ENCODE measurements around the gene AKAP13. TPM values are rescaled to one million over a fixed set of nuclear protein-coding genes. Genes with fewer than 3 reads are reported as not detected.

The AKAP13 gene
- total and polyA plus RNA-seq, 9 donors, result 45.3 to 190 (median 98.6) TPM

DNA sequence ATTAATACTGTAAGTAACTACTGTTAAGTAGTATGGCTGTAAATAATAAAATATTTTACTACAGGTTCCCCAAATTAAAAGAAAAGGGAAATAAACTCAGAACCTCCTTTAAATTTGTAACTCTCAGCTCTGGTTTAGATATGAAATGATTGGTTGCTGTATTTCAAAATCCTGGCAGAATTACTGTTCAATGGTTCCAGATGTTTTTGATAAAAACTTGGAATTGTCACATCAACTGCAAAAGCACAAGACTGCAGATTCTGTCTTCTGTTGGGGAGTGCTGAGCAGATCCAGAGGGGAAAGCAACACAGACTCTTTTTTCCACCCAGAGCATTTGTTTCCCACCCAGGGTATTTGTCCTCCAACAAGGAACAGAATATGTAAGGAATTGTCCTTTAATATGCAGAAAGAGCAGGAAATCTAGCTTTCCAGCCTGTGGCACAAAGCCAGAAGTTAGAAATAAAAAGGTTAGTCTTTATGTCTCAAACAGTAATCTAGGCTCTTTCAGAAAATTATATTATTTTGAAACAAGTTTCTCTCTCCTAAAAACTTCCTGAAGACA is 236.2 kb downstream of the AKAP13 start:
- TF ChIP-seq, protein P1, sequence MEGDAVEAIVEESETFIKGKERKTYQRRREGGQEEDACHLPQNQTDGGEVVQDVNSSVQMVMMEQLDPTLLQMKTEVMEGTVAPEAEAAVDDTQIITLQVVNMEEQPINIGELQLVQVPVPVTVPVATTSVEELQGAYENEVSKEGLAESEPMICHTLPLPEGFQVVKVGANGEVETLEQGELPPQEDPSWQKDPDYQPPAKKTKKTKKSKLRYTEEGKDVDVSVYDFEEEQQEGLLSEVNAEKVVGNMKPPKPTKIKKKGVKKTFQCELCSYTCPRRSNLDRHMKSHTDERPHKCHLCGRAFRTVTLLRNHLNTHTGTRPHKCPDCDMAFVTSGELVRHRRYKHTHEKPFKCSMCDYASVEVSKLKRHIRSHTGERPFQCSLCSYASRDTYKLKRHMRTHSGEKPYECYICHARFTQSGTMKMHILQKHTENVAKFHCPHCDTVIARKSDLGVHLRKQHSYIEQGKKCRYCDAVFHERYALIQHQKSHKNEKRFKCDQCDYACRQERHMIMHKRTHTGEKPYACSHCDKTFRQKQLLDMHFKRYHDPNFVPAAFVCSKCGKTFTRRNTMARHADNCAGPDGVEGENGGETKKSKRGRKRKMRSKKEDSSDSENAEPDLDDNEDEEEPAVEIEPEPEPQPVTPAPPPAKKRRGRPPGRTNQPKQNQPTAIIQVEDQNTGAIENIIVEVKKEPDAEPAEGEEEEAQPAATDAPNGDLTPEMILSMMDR (IDR thresholded peaks at IDR 0.05), result no peak
- no peak for TF ChIP-seq POLR2A (IDR thresholded peaks at IDR 0.05)
- no peak for TF ChIP-seq EP300 (IDR thresholded peaks at IDR 0.05)

DNA sequence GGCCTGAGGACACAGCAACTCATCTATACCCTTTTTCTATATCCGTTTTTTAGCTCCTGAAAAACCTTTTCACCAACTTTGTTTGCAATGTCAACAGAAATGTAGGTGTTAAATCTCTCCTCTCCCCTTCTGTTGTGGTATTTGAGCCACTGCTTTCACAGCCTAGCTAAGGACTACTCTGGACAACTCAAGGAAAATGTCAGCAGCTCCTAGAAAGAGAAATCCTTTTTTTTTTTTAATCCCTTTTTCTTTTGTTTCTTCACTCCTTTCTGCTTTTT is 237.8 kb downstream of the AKAP13 start:
- Histone ChIP-seq H3K27ac (peak overlapping the region; percentile 17 to 76), H3K36me3 (no peaks in the 10 kb centered on the region), H3K4me3 (peak overlapping the region; percentile 6), H3K9me3 (no peaks in the 10 kb centered on the region), H3K27me3 (no peaks in the 10 kb centered on the region), H3K4me1 (ENCODE audit: insufficient read depth) (peaks cover 8% of the 10 kb centered on the region)
- WGBS, 3 donors, result 3 to 20% (median 17%) methylated on average over 1 of the region's 1 CpG
- no peak for DNase-seq
- intact Hi-C loops (cut with DNase I), result loop anchor here (10.0 kb wide), 5 partner anchors 97 to 217 kb away; partner anchors contain the start of gene KLHL25 (in 1 of the 4)
- TF ChIP-seq POLR2A (IDR thresholded peaks at IDR 0.05) (no peak), EP300 (IDR thresholded peaks at IDR 0.05) (no peak)
- TF ChIP-seq, protein P1 (IDR thresholded peaks at IDR 0.05), result no peak

More for the DNA sequence above, 236.2 kb downstream of the AKAP13 start:
- H3K36me3 ChIP-seq, result no peaks in the 10 kb centered on the region
- no peaks in the 10 kb centered on the region for H3K9me3 ChIP-seq
- H3K4me3 ChIP-seq, result no peak overlapping the region
- peak overlapping the region in 1 of 2 donors; percentile 76 for H3K27ac ChIP-seq
- no peak for DNase-seq
- H3K27me3 ChIP-seq, result no peaks in the 10 kb centered on the region
- intact Hi-C loops (cut with DNase I), result loop anchor here (10.0 kb wide), 5 partner anchors 98 to 218 kb away; partner anchors contain the start of gene KLHL25 (in 1 of the 4)
- H3K4me1 ChIP-seq (ENCODE audit: insufficient read depth), result peaks cover 6% of the 10 kb centered on the region

DNA sequence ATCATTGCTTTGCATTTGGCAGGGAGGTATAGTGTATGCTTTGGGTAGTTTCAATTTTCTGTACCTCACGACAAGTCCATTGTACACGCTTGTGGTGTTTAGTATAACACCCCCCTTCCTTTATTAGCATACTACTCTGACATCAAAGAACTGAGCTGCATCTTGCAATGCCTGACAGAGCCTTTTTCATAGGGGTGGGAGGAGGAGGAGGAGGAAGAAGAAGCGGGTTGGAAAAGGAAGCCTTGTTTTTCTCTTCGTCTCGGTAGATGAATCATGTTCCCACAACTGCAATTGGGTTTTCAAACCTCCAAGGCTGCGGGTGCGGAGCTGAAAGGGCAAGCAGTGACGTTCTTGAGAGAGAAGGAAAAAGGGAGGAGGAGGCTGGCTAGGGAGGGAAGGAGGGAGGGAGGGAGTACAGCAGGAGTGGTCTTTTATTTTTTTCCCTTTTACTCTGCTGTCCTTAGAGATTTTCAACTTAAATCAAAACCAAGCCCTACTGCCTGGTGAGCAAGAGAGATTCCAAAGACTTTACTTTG is 238.6 kb downstream of the AKAP13 start:
- Histone ChIP-seq H3K9me3 (no peaks in the 10 kb centered on the region), H3K4me1 (ENCODE audit: insufficient read depth) (peaks cover 12% of the 10 kb centered on the region), H3K36me3 (no peaks in the 10 kb centered on the region), H3K4me3 (peak overlapping the region; percentile 72), H3K27me3 (no peaks in the 10 kb centered on the region), H3K27ac (peak overlapping the region; percentile 17 to 76)
- 0 to 1% (median 1%) methylated on average over 8 of the region's 8 CpGs for WGBS, 3 donors
- TF ChIP-seq EP300 (IDR thresholded peaks at IDR 0.05) (no peak), POLR2A (IDR thresholded peaks at IDR 0.05) (peak; percentile 58)
- intact Hi-C loops (cut with DNase I), result loop anchor here (10.0 kb wide), 5 partner anchors 96 to 216 kb away; partner anchors contain the start of gene KLHL25 (in 1 of the 4)
- DNase-seq, result peak; percentile 79 to 90 (median 83)

DNA sequence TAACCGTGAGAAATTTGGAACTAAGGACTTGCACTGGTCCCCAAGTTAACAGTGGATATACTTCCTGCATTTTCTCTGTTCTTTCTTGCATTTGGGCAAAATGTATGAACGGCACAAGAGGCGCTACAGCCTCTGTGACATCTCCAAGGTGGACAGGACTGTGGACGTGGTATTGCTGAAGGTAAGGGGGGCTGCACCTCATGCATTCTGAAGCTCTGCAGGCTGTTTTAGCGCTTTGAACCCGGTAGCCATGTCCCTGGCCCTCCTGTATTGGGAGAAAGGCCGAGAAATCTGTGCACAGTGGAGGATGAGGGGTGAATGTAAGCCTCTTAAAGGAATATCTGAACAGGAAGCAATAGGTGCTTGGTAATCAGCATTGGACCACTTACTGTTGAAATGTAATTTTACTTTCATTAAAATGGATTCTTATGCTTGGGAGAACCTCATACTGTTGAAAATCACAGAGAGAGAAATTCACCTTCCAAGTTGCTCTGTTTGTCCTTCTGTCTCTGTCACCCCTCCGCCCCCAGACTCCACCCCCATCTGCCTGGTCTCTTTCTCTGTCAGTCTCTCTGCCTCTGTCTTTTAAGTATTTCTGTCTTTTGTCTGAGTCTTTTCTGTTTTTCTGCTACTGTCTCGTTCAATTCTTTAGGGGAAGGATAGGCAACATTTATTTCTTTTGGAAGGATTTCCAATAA is 239.7 kb downstream of the AKAP13 start:
- H3K9me3 ChIP-seq, result no peaks in the 10 kb centered on the region
- H3K36me3 ChIP-seq, result no peaks in the 10 kb centered on the region
- 8 to 10% (median 8%) methylated on average over 9 of the region's 9 CpGs for WGBS, 3 donors
- peaks cover 19% of the 10 kb centered on the region for H3K4me1 ChIP-seq (ENCODE audit: insufficient read depth)
- TF ChIP-seq EP300 (IDR thresholded peaks at IDR 0.05), result no peak
- TF ChIP-seq, protein P1 (IDR thresholded peaks at IDR 0.05), result no peak
- no peak for TF ChIP-seq POLR2A (IDR thresholded peaks at IDR 0.05)
- peak overlapping the region; percentile 72 for H3K4me3 ChIP-seq
- intact Hi-C loops (cut with DNase I), result loop anchor here (10.0 kb wide), 6 partner anchors 85 to 215 kb away; partner anchors contain the start of gene KLHL25 (in 1 of the 4)
- peak overlapping the region in 1 of 2 donors; percentile 76 for H3K27ac ChIP-seq
- peak in 1 of 5 donors; percentile 32 for DNase-seq
- H3K27me3 ChIP-seq, result no peaks in the 10 kb centered on the region

All from ovary (tissue), 9 donors.